ENCODE measurements around the gene RALGPS1.

Gene RALGPS1

GRCh38 chr9:127207734-127208410 is 293.3 kb downstream of the RALGPS1 start:
- no peak for DNase-seq (ENCODE audit: low read depth)

GRCh38 chr9:127208416-127208815 is 293.8 kb downstream of the RALGPS1 start:
- no peak for DNase-seq (ENCODE audit: low read depth)

GRCh38 chr9:127209220-127209619 is 294.6 kb downstream of the RALGPS1 start:
- DNase-seq (ENCODE audit: low read depth) = no peak

- DNase-seq (ENCODE audit: low read depth) = no peak
These were observed 295.5 kb downstream of the RALGPS1 start for GRCh38 chr9:127209948-127210640.

- no peak for DNase-seq (ENCODE audit: low read depth)
These were observed 296.5 kb downstream of the RALGPS1 start for GRCh38 chr9:127210851-127211730.

GRCh38 chr9:127211983-127212382 is 297.4 kb downstream of the RALGPS1 start:
- no peak for DNase-seq (ENCODE audit: low read depth)

- no peak for DNase-seq (ENCODE audit: low read depth)
These were observed 297.9 kb downstream of the RALGPS1 start for GRCh38 chr9:127212453-127212852.

GRCh38 chr9:127213859-127214258 is 299.3 kb downstream of the RALGPS1 start:
- DNase-seq (ENCODE audit: low read depth) = no peak

- peak; percentile 36 for DNase-seq (ENCODE audit: low read depth)
These were observed 300.1 kb downstream of the RALGPS1 start for GRCh38 chr9:127214421-127215267.

- DNase-seq (ENCODE audit: low read depth) = no peak
These were observed 301.0 kb downstream of the RALGPS1 start for GRCh38 chr9:127215268-127216209.

- DNase-seq (ENCODE audit: low read depth) = no peak
These were observed 301.8 kb downstream of the RALGPS1 start for GRCh38 chr9:127216210-127216887.

GRCh38 chr9:127216888-127217217 is 302.3 kb downstream of the RALGPS1 start:
- no peak for DNase-seq (ENCODE audit: low read depth)

- DNase-seq (ENCODE audit: low read depth) = no peak
These were observed 304.2 kb downstream of the RALGPS1 start for GRCh38 chr9:127218818-127219217.

GRCh38 chr9:127219520-127219919 is 304.9 kb downstream of the RALGPS1 start:
- DNase-seq (ENCODE audit: low read depth) = no peak

GRCh38 chr9:127221695-127222094 is 307.1 kb downstream of the RALGPS1 start:
- DNase-seq (ENCODE audit: low read depth) = no peak

- no peak for DNase-seq (ENCODE audit: low read depth)
These were observed 308.0 kb downstream of the RALGPS1 start for GRCh38 chr9:127222388-127223095.

- DNase-seq (ENCODE audit: low read depth) = no peak
These were observed 308.7 kb downstream of the RALGPS1 start for GRCh38 chr9:127223266-127223665.

GRCh38 chr9:127223810-127224177 is 309.2 kb downstream of the RALGPS1 start:
- DNase-seq (ENCODE audit: low read depth) = no peak

GRCh38 chr9:127224178-127224882 is 309.7 kb downstream of the RALGPS1 start:
- DNase-seq (ENCODE audit: low read depth) = peak; percentile 79
